HEK293 (cell line): ENCODE results near the gene TGOLN2.

Experiments
- CTCF ChIP-seq: fragments of 450-650 bp; formaldehyde crosslinking; IDR thresholded peaks from 2 replicates; pipeline ENCODE4 v1.5.1; 2016; ENCODE audit warnings: missing biosample characterization, missing genetic modification characterization
- YY1 ChIP-seq: fragments of 450-650 bp; formaldehyde crosslinking; IDR thresholded peaks from 2 replicates; pipeline ENCODE4 v1.5.1; 2018; ENCODE audit warnings: missing biosample characterization, missing genetic modification characterization
- ZNF423 ChIP-seq: fragments of 450-650 bp; formaldehyde crosslinking; IDR thresholded peaks from 2 replicates; pipeline ENCODE4 v1.5.1; 2016; ENCODE audit warnings: missing biosample characterization, missing genetic modification characterization

GRCh38 chr2:85276571-85277118 lies 51.1 kb downstream of the TGOLN2 start:
- TF ChIP-seq ZNF423 (tag by site-specific recombination) (no peak), CTCF (tag by site-specific recombination) (no peak), YY1 (tag by site-specific recombination) (no peak)
